Measurements from ENCODE around the gene TMA7B. TPM values are rescaled to one million over a fixed set of nuclear protein-coding genes. Genes with fewer than 3 reads are reported as not detected.

TMA7B gene
- total RNA-seq, 2 donors from 2014 or later, result not detected

DNA sequence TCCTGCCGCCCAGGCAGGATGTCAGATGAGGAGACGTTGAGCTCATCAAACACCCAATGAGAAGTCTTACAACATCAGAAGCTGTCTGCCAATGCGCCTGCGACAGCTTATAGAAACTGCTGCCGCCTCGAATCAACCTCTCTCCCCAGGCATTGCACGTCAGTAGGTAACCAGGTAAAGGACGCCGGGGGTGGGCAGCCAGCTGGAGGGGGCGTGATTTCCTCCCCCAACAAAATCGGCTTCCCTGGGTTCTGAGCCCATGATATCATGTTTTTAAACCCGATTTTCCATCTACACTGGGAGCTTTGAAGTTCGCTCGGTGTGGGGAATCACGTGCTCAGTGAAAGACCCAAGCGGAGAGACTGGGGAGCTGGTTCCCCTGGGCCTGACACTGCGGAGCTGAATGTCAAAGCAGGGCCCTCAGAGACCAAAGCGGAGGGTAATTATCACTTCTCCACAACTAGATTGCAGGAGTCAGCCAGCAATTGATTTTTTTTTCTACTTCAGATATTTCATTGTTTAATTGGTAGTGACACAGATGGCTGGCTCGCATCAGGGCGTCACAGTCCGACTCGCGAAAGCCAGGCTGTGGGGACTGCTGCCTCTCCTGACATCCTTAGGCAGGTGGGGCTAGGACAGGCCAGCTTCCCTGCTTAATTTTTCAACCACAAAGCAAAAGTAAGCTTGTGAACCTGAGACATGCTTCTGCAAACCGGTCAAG, 49.9 kb downstream of the TMA7B start:
- intact Hi-C loops (cut with DNase I, micrococcal nuclease), result no loop called here
- no peak for ATAC-seq
- DNase-seq, result no peak

DNA sequence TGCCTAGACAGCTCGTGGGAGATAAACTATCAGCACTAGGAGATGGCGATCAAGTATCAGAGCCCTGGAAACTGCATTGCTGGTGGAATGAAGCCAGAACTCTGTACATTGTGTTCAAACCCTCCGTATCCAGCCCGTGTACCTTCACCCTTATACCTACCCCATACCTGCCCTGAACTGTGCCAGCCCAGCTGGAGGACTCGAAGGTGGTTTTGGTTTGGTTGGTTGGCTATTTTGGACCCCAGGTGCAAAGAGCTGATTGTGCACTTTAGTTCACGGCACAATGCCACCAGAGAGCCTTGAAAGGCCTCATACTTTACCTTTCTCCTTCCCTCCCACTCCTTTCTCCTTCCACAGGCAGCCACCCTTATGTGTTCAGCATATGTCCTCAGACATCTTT, 50.5 kb downstream of the TMA7B start:
- intact Hi-C loops (cut with DNase I, micrococcal nuclease), result no loop called here
- no peak for DNase-seq
- ATAC-seq, result no peak

Other genes with a start within 250 kb of the TMA7B start
- gene ENTHD1, start 66.6 kb upstream of the TMA7B start, total RNA-seq, result not detected
- 1 to 10 TPM; 1.2 to 2.1 TPM for gene GRAP2, start 59.3 kb upstream of the TMA7B start, total RNA-seq
- 10 to 100 TPM; 35.3 to 44.3 TPM for gene FAM83F, start 34.6 kb downstream of the TMA7B start, total RNA-seq
- gene TNRC6B, start 217.5 kb downstream of the TMA7B start, total RNA-seq, result 10 to 100 TPM; 50.9 to 51.0 TPM